Measurements from ENCODE around the gene FOXI3. TPM values are rescaled to one million over a fixed set of nuclear protein-coding genes. Genes with fewer than 3 reads are reported as not detected.

The FOXI3 gene
- not detected in 2 replicates for total RNA-seq

DNA sequence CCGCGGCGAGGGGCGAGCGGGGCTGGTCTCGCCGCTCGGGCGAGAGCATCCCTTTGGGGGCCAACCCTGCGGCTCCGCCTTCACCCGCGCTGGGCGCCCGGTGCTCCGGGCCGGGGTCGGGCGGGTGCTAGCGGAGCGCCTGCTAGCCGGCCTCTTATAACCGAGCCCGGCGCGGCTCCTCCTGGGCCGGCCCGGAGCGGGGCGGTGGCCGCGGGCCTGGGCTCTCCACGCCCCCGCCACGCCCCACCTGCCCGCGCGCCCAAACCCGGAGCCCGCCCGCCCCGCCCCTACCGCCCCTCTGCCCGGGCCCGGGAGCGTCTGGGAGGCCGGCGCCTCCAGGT lies at the start of gene FOXI3:
Gene FOXI3, minus strand, starts transcription at position 129 of the 341 bp plus-strand sequence. CDS start 158 bp downstream, outside the sequence.

Other genes starting within 250 kb of the FOXI3 start
- 7.2 and 7.8 TPM in 2 replicates for gene EIF2AK3, start 174.8 kb upstream of the FOXI3 start, total RNA-seq
- gene RPIA, start 239.0 kb upstream of the FOXI3 start, total RNA-seq = 8.3 and 10.9 TPM in 2 replicates

All from mesangial cell (primary cell).